DMS153 treated with DMSO at 0.1 percent for 48 hours (cell line): ENCODE data around the gene GCSAM.

Source experiments
- DNase-seq: peaks from one replicate; lab custom pipeline; 2025; ENCODE audit not compliant: unreplicated experiment; lab: John Stamatoyannopoulos, UW

Gene GCSAM

GRCh38 chr3:112129925-112130637, 3.0 kb downstream of the GCSAM start:
- no peak for DNase-seq

- DNase-seq = no peak
These were observed 4.0 kb downstream of the GCSAM start for GRCh38 chr3:112128843-112129727.

GRCh38 chr3:112127522-112128494, 5.2 kb downstream of the GCSAM start:
- DNase-seq = no peak

- DNase-seq = no peak
These were observed 6.5 kb downstream of the GCSAM start for GRCh38 chr3:112126511-112126911.

DNA sequence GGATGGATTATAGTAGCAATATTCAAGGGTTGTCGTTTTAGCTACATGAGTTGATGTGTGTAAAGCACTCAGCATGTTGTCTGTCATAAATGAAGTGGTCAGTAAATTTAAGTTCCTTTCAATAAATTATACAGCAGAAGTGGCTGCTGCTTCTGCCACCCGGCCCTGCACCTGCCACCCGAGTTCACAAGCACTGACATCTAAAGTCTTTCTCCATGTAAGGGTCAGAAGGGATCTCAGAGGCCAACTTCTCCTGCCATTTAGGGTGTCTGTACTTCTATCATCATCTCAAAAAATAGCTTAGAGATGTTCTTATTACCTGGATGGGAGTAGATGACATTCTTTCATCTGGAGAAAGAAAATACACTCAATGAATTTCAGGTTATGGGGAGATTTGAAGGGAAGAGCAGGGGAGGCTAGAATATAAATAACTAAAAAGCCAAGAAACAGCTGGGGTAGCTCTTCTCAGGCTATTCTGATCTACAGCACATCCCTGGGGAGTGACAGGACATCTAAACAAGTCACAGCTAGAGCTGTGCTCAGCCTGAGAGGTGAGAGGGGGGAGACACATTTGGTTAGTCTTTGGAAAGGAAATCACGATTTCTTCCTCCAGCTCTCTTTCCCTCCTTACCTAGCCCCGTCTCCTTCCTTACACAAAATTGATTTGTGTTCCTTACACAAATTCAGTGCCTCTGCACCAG, 8.0 kb downstream of the GCSAM start:
- DNase-seq = no peak

DNA sequence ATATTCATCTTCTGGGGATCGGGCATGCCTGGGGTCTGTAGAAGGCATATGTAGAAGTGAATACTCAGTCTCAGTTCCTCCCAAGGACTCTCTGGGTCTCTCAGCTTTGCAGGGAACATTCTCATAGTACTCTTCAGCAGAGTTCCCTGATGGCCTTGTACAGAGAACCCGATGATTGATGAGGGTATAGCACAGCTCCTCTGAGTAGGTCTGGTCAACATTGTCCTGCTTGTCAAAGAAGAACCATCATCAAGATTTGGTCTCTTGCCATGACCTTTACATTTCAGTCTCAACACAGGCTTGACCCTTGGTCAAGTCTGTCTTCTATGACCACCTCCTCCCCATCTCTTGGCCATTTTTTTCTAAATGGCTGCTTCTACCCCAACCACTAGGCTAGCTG, 9.5 kb downstream of the GCSAM start:
- DNase-seq = no peak

GRCh38 chr3:112122870-112123269, 10.2 kb downstream of the GCSAM start:
- DNase-seq = no peak

DNA sequence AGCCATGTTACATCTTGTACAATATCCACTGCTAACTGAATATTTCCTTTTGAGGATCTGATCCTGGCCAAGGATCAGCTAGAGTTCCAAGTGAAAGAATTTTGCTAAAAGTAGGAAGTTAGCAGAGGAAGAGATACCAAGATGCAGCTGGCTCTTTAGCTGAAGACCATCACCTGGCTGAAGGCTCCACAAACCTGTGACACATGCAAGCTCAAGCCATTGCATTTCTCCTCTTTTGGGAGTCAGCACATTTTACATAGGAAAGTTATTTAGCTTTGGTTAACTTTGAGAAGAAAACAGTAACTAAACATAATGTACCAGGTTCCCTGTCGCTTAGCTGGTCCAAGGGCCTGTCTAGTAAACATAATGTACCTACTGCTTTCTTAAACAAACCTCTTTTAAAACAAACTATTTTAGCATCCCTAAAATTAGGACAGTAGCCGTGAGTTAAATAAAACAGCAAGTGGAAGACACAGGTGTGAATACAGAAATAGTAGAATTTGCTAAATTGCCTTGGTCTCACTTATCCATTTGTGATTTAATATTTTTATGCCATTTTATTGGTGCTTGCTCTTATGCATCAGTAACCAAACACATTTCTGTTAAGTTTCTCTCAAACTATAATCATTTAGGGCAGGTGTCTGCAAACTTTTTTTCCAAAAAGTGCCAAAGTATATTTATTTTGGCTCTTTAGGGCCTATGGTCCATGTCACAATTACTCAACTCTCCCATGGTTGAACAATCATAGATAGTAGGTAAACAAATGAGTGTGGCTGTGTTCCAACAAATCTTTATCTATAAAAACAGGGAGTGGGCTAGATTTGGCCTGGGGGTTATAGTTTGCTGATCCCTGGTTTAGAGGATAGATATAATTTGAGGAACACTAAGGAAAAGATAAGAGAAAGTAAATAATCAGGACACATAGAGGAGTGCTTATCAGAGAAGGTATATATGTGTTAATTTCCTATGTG, 11.2 kb downstream of the GCSAM start:
- DNase-seq = no peak

DNA sequence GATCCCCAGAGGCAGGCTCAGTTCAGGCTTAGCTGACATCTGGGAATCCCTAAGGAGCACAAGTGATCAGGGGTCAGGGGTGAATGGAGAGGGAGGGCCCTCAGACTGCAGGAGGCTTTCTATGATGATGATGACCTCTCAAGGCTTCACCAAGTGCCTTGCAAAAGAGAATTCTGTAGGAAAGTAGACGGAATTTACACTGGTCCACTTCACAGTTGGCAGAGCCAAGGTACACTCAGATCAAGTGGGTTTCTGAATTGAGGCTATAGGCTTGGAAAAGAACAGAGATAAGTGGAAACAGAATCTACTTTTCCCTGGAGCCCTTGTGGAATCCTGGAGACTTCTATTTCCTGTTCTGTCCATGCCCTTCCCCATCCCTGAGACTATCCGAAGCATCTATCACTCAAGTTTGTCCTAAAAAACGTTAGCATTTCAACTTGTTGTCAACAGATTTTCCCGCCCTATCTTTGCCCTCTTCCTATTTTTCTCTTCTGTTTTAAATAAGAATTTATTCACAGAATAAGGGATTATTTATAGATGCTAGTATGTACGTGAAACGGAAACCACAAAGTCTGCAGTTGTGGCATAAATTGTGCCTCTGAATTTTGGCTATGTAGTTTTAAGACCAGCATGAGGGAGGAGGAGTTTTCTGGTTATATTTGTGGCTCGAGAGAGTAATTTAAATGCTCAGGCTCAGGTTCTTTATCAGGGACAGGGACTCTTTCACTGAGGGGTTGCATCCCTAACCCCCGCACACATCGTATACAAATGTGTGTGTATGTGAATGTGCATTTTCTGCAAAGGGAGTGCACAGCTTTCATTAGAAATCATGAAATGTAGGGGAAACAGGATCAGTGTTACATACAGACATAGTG, 12.8 kb downstream of the GCSAM start:
- no peak for DNase-seq

DNA sequence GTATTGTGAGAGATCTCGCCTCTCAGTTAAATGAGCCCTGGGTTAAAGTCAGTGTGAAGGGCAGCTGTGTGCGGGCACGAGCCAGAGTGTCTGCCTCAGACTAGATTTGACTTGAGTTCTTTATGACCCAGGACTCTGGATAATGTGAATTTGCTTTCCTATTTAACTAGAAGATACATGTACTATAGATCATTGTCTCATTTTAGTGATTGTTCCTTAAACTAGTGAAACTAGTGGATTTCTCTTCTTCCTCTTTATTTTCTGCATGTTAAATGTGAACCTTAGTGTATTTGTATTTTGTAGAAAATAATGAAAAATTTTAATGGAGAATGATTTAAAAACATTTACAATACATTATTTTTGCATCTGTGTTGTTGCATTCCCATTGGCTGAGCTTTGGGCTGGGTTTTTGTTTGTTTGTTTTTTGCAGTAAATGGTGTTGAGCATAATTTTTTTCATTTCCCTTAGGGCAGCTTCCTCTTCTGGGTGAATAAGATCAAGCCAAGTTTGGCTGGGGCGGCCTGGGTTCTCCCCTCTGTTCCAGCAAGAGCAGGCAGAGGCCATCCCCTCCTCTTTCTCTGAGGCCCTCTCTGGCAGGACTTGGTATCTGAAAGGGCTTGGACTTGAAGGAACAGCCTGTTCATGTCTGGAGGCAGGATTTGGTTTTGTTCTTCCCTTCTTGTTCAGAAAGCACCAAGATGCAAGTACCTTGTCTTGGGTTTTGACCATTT, 15.0 kb downstream of the GCSAM start:
- DNase-seq = no peak

DNA sequence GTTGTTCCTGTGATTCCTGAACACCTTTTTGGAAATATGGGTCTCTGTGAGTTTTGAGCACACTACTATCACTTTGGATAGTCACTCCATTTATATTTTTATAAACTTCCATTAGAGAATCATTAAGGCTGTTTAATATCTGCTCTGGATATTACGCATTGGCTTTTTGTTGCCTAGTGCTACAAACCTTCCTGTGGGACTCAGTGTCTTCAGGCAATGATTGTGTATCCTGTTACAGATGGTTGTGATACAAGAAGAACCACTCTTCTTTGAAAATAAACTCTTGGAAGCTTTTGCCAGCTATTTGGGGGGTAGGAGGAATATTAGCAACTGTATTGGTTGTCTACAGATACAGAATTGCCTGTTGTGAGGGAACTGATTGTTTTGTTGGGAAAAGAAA, 15.6 kb downstream of the GCSAM start:
- no peak for DNase-seq

- no peak for DNase-seq
These were observed 16.3 kb downstream of the GCSAM start for GRCh38 chr3:112116748-112117186.

GRCh38 chr3:112115806-112116383, 17.2 kb downstream of the GCSAM start:
- DNase-seq = no peak

DNA sequence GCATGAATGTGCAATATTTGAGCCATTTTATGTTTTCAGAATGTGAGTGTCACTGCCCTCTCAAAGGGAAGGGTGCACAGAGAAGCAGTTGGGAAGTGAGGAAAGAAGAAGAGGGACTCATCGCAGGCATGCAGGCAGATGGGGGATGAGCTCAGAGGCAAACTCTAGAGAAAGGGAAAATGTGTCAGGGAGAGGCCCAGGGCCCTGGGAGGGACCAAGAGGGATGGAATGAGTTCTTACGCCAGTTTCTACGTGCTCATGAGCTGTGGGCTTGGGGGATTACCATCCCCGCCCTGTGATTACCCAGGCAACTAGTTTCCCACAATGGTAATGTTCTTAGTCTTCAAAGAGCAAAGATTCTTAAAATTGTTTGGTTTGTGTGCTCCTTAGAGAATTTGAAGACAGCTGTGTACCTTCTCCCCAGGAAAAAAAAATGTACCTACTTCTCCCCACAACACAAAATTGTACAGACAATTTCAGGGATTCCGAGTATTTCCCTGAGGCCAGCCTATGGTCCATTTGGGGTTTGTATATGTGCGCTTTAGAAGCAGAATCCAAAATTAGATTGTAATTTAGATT, 17.8 kb downstream of the GCSAM start:
- no peak for DNase-seq

DNA sequence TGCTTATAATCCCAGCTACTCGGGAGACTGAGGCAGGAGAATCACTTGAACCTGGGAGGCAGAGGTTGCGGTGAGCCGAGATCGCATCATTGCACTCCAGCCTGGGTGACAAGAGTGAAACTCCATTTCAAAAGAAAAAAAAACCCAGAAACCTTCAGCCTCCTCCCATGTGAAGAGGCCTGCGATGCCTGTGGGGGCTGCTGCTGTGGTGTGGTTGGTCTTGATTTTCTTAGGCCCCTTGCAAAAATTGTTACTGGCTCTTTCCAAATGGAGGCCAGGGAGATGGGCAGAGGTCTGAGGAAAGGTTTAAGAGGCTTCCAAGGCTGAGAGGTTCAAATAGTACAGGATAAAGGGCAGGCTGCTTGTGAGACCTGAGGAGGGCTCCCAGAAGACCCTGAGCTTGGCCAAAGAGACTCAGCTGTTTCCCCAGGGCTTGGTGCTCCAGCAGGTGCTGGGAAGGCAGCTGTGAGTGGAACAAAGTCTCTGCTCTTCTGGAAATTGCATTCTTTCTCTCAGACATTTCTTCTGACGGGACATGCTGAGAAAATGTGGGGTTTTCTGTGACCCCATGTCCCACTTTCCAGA, 18.4 kb downstream of the GCSAM start:
- no peak for DNase-seq

GRCh38 chr3:112111785-112112402, 21.2 kb downstream of the GCSAM start:
- DNase-seq = peak; percentile 78
